HCT116 (cell line): Measurements from ENCODE around the gene SOHLH2.

Source experiments
- EGR1 ChIP-seq: IDR thresholded peaks from 2 replicates; pipeline ENCODE4 v1.6.1; 2012; ENCODE audit warnings: low read depth
- EZH2 ChIP-seq: fragments of 200-600 bp; sonication (generic); IDR thresholded peaks from 2 replicates; pipeline ENCODE4 v1.6.1; 2017; ENCODE audit warnings: antibody characterized with exemption, mixed run types
- POLR2AphosphoS5 ChIP-seq: IDR thresholded peaks from 2 replicates; pipeline ENCODE4 v1.6.1; 2011; ENCODE audit warnings: mild to moderate bottlenecking, low read depth, low read length, moderate library complexity
- RAD21 ChIP-seq: IDR thresholded peaks from 2 replicates; pipeline ENCODE4 v1.6.1; 2012; ENCODE audit warnings: low read depth, mild to moderate bottlenecking
- TF ChIP-seq, protein P1 (sequence below), 3 experiments: fragments of 200-600 bp in 1 of 3; sonication (generic) in 1 of 3; IDR thresholded peaks in 2 of 3; conservative IDR thresholded peaks in 1 of 3; 2 replicates each; pipeline ENCODE4 v1.5.1; 2012 to 2017; ENCODE audit warnings: low read depth in 2 of 3, low read length in 2 of 3, antibody characterized with exemption in 1 of 3, borderline replicate concordance in 1 of 3, control low read depth in 1 of 3, mild to moderate bottlenecking in 1 of 3, mixed read lengths in 1 of 3, mixed run types in 1 of 3, moderate library complexity in 1 of 3; ENCODE audit not compliant: insufficient read depth in 1 of 3

- TF ChIP-seq, protein P1, sequence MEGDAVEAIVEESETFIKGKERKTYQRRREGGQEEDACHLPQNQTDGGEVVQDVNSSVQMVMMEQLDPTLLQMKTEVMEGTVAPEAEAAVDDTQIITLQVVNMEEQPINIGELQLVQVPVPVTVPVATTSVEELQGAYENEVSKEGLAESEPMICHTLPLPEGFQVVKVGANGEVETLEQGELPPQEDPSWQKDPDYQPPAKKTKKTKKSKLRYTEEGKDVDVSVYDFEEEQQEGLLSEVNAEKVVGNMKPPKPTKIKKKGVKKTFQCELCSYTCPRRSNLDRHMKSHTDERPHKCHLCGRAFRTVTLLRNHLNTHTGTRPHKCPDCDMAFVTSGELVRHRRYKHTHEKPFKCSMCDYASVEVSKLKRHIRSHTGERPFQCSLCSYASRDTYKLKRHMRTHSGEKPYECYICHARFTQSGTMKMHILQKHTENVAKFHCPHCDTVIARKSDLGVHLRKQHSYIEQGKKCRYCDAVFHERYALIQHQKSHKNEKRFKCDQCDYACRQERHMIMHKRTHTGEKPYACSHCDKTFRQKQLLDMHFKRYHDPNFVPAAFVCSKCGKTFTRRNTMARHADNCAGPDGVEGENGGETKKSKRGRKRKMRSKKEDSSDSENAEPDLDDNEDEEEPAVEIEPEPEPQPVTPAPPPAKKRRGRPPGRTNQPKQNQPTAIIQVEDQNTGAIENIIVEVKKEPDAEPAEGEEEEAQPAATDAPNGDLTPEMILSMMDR (IDR thresholded peaks at IDR 0.05 in 2 of 3, conservative IDR thresholded peaks at IDR 0.05 in 1 of 3; ENCODE audit: borderline replicate concordance in 1 of 3, insufficient read depth in 1 of 3, low read depth in 2 of 3, low read length in 2 of 3), result no peak
- TF ChIP-seq RAD21 (no peak), EGR1 (no peak), POLR2AphosphoS5 (no peak), EZH2 (no peak)
Measured at GRCh38 chr13:36242761-36243160, 28.4 kb upstream of the SOHLH2 start.
